ENCODE results near the gene SKIDA1. TPM values are rescaled to one million over a fixed set of nuclear protein-coding genes. Genes with fewer than 3 reads are reported as not detected.

The SKIDA1 gene
- total RNA-seq, 1 experiment from 2014 or later = 6.3 TPM

- peaks cover 21% of the 10 kb centered on the region for H3K4me1 Mint-ChIP-seq (ENCODE audit: low read depth, unreplicated experiment)
Measured at GRCh38 chr10:21501731-21502347, 23.6 kb downstream of the SKIDA1 start.

GRCh38 chr10:21501091-21501490 is 24.4 kb downstream of the SKIDA1 start:
- no peaks in the 10 kb centered on the region for H3K36me3 ChIP-seq (ENCODE audit: control insufficient read depth, insufficient read depth, low read length)
- H3K9me3 Mint-ChIP-seq (ENCODE audit: unreplicated experiment) = no peaks in the 10 kb centered on the region
- no peaks in the 10 kb centered on the region for H3K27me3 ChIP-seq (replicated peaks; ENCODE audit: control insufficient read depth, insufficient read depth, low read length)
- no peak overlapping the region for H3K27ac Mint-ChIP-seq (ENCODE audit: unreplicated experiment)
- BruUV-seq (replicated peaks) = no TSS peak
- ChIA-PET CTCF (no interaction called here), POLR2A (no interaction called here)
- peaks cover 13% of the 10 kb centered on the region for H3K4me1 Mint-ChIP-seq (ENCODE audit: low read depth, unreplicated experiment)
- peaks cover 13% of the 10 kb centered on the region for H3K4me1 ChIP-seq
- no peak for DNase-seq
- TF ChIP-seq, protein P1, sequence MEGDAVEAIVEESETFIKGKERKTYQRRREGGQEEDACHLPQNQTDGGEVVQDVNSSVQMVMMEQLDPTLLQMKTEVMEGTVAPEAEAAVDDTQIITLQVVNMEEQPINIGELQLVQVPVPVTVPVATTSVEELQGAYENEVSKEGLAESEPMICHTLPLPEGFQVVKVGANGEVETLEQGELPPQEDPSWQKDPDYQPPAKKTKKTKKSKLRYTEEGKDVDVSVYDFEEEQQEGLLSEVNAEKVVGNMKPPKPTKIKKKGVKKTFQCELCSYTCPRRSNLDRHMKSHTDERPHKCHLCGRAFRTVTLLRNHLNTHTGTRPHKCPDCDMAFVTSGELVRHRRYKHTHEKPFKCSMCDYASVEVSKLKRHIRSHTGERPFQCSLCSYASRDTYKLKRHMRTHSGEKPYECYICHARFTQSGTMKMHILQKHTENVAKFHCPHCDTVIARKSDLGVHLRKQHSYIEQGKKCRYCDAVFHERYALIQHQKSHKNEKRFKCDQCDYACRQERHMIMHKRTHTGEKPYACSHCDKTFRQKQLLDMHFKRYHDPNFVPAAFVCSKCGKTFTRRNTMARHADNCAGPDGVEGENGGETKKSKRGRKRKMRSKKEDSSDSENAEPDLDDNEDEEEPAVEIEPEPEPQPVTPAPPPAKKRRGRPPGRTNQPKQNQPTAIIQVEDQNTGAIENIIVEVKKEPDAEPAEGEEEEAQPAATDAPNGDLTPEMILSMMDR (IDR thresholded peaks at IDR 0.05; ENCODE audit: insufficient read depth in 1 of 2, low read depth in 1 of 2, low read length in 1 of 2, severe bottlenecking in 1 of 2, unreplicated experiment in 1 of 2) = no peak
- no peak overlapping the region for H3K4me3 ChIP-seq (ENCODE audit: low read depth, low read length)
- H3K4me3 Mint-ChIP-seq (ENCODE audit: unreplicated experiment) = no peak overlapping the region
- no peaks in the 10 kb centered on the region for H3K9me3 ChIP-seq
- H3K36me3 Mint-ChIP-seq (ENCODE audit: insufficient read depth, unreplicated experiment) = no peaks in the 10 kb centered on the region
- H3K27me3 Mint-ChIP-seq (ENCODE audit: insufficient read depth, unreplicated experiment) = no peaks in the 10 kb centered on the region
- intact Hi-C loops (cut with micrococcal nuclease; ENCODE audit: unreplicated experiment) = no loop called here

More at GRCh38 chr10:21501731-21502347, 23.6 kb downstream of the SKIDA1 start:
- Histone ChIP-seq H3K4me3 (ENCODE audit: low read depth, low read length) (no peak overlapping the region), H3K36me3 (ENCODE audit: control insufficient read depth, insufficient read depth, low read length) (no peaks in the 10 kb centered on the region), H3K27me3 (replicated peaks; ENCODE audit: control insufficient read depth, insufficient read depth, low read length) (no peaks in the 10 kb centered on the region), H3K4me1 (peaks cover 19% of the 10 kb centered on the region), H3K9me3 (no peaks in the 10 kb centered on the region)
- BruUV-seq (replicated peaks) = no TSS peak
- Mint-ChIP-seq H3K4me3 (ENCODE audit: unreplicated experiment) (no peak overlapping the region), H3K36me3 (ENCODE audit: insufficient read depth, unreplicated experiment) (no peaks in the 10 kb centered on the region), H3K27ac (ENCODE audit: unreplicated experiment) (no peak overlapping the region), H3K27me3 (ENCODE audit: insufficient read depth, unreplicated experiment) (no peaks in the 10 kb centered on the region), H3K9me3 (ENCODE audit: unreplicated experiment) (no peaks in the 10 kb centered on the region)
- TF ChIP-seq, protein P1 (IDR thresholded peaks at IDR 0.05; ENCODE audit: insufficient read depth in 1 of 2, low read depth in 1 of 2, low read length in 1 of 2, severe bottlenecking in 1 of 2, unreplicated experiment in 1 of 2) = no peak
- intact Hi-C loops (cut with micrococcal nuclease; ENCODE audit: unreplicated experiment) = no loop called here
- ChIA-PET CTCF (no interaction called here), POLR2A (no interaction called here)
- DNase-seq = no peak

DNA sequence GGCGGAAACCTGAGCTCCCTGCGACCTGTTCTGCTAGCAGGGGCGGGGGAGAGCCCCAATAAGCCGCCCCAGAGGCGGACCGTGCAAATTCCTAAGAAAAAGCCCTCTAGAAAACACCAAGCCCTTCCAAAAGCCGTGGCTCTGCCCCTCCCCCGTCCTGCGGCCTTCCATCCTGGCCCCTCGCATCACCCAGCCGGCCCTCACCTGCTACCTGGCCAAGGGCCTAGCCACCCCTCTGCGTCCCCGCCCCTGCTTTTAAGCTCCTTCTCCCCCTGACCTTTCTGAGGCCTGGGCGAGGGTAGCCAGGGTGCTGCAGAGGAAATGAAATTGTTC is 24.9 kb downstream of the SKIDA1 start:
- CTCF ChIA-PET = no interaction called here
- TF ChIP-seq, protein P1 (IDR thresholded peaks at IDR 0.05; ENCODE audit: insufficient read depth in 1 of 2, low read depth in 1 of 2, low read length in 1 of 2, severe bottlenecking in 1 of 2, unreplicated experiment in 1 of 2) = no peak
- Histone ChIP-seq H3K4me3 (ENCODE audit: low read depth, low read length) (no peak overlapping the region), H3K27me3 (replicated peaks; ENCODE audit: control insufficient read depth, insufficient read depth, low read length) (no peaks in the 10 kb centered on the region), H3K36me3 (ENCODE audit: control insufficient read depth, insufficient read depth, low read length) (no peaks in the 10 kb centered on the region), H3K9me3 (no peaks in the 10 kb centered on the region), H3K4me1 (peaks cover 8% of the 10 kb centered on the region)
- POLR2A ChIA-PET = interaction anchor here (0.6 kb wide), 1 partner anchor 26 kb away, joined by 4 read pairs; no protein-coding TSS in a partner anchor
- no peaks in the 10 kb centered on the region for H3K36me3 Mint-ChIP-seq (ENCODE audit: insufficient read depth, unreplicated experiment)
- no peak overlapping the region for H3K27ac Mint-ChIP-seq (ENCODE audit: unreplicated experiment)
- H3K9me3 Mint-ChIP-seq (ENCODE audit: unreplicated experiment) = no peaks in the 10 kb centered on the region
- no peak overlapping the region for H3K4me3 Mint-ChIP-seq (ENCODE audit: unreplicated experiment)
- intact Hi-C loops (cut with micrococcal nuclease; ENCODE audit: unreplicated experiment) = no loop called here
- no TSS peak for BruUV-seq (replicated peaks)
- H3K4me1 Mint-ChIP-seq (ENCODE audit: low read depth, unreplicated experiment) = peaks cover 8% of the 10 kb centered on the region
- no peak for DNase-seq
- no peaks in the 10 kb centered on the region for H3K27me3 Mint-ChIP-seq (ENCODE audit: insufficient read depth, unreplicated experiment)

Data from Caco-2 (cell line).